A673 (cell line): ENCODE measurements around the gene TNFSF8. TPM values are rescaled to one million over a fixed set of nuclear protein-coding genes. Genes with fewer than 3 reads are reported as not detected.

ENCODE experiments used
- BruUV-seq: library from RNA; stranded (reverse); fragments of 400-500 nt; replicated peaks from 2 replicates; lab custom pipeline; 2021; lab: Mats Ljungman, UMichigan
- CTCF ChIA-PET: fragments of 300-600 bp; sonication (Branson Sonifier 250); formaldehyde crosslinking; loops from one replicate; lab custom pipeline; 2022; ENCODE audit warnings: antibody characterized with exemption; lab: Charles Lee
- POLR2A ChIA-PET: fragments of 300-600 bp; sonication (Branson Sonifier 250); formaldehyde crosslinking; loops from one replicate; lab custom pipeline; 2022; ENCODE audit warnings: antibody characterized with exemption; ENCODE audit not compliant: low non-redundant PET; lab: Charles Lee
- DNase-seq: peaks from one replicate; pipeline ENCODE4 v3.0.0-alpha.2; 2015; ENCODE audit warnings: low spot score
- H3K27ac ChIP-seq: fragments of 200-600 bp; sonication (generic); 2 replicates; pipeline ENCODE4 v1.5.1; 2016; ENCODE audit warnings: mixed run types, low read depth, mild to moderate bottlenecking, mixed read lengths, antibody characterized with exemption, low read length; ENCODE audit not compliant: poor library complexity, severe bottlenecking
- H3K27me3 ChIP-seq: fragments of 200-600 bp; sonication (generic); replicated peaks from 2 replicates; pipeline ENCODE4 v1.6.1; 2017; ENCODE audit warnings: mixed run types, low read depth, mild to moderate bottlenecking, mixed read lengths, antibody characterized with exemption, low read length; ENCODE audit not compliant: insufficient read depth, poor library complexity
- H3K36me3 ChIP-seq: fragments of 200-600 bp; sonication (generic); 2 replicates; pipeline ENCODE4 v1.6.1; 2016; ENCODE audit warnings: mixed run types, mild to moderate bottlenecking, mixed read lengths, antibody characterized with exemption, low read length; ENCODE audit not compliant: insufficient read depth, poor library complexity, severe bottlenecking
- H3K4me1 ChIP-seq: fragments of 200-600 bp; sonication (generic); 2 replicates; pipeline ENCODE4 v1.6.1; 2017; ENCODE audit warnings: mixed run types, mild to moderate bottlenecking, mixed read lengths, antibody characterized with exemption, low read length; ENCODE audit not compliant: insufficient read depth, poor library complexity, severe bottlenecking
- H3K4me3 ChIP-seq: fragments of 200-600 bp; sonication (generic); 2 replicates; pipeline ENCODE4 v1.5.1; 2016; ENCODE audit warnings: low read depth, mixed run types, mild to moderate bottlenecking, mixed read lengths, low read length; ENCODE audit not compliant: poor library complexity, severe bottlenecking
- H3K9me3 ChIP-seq: fragments of 200-600 bp; sonication (generic); 2 replicates; pipeline ENCODE4 v1.6.1; 2016; ENCODE audit warnings: mixed run types, low read depth, mild to moderate bottlenecking, mixed read lengths, antibody characterized with exemption, low read length; ENCODE audit not compliant: poor library complexity, severe bottlenecking
- CTCF ChIP-seq: fragments of 300-800, 200-600 bp; sonication (generic); conservative IDR thresholded peaks from 2 replicates; pipeline ENCODE4 v1.5.1; 2017; ENCODE audit warnings: low read depth, mild to moderate bottlenecking, antibody characterized with exemption, low read length, moderate library complexity, mixed read lengths
- EZH2 ChIP-seq: fragments of 200-600 bp; sonication (generic); IDR thresholded peaks from 2 replicates; pipeline ENCODE4 v1.6.1; 2017; ENCODE audit warnings: borderline replicate concordance, low read depth, mild to moderate bottlenecking, mixed read lengths, antibody characterized with exemption, low read length; ENCODE audit not compliant: poor library complexity, severe bottlenecking
- intact Hi-C: fragments of 100-400 bp; cut with micrococcal nuclease; formaldehyde crosslinking; loops from one replicate; pipeline ENCODE4 v1.10.0; 2022; ENCODE audit not compliant: unreplicated experiment
- total RNA-seq: library from RNA; stranded (reverse); gene quantifications from 2 replicates; pipeline ENCODE4 v1.2.3, GENCODE V29; 2021

Gene TNFSF8
- total RNA-seq, 1 experiment from 2014 or later, result not detected

- H3K36me3 ChIP-seq, result no peaks in the 10 kb centered on the region
- POLR2A ChIA-PET, result no interaction called here
- no peaks in the 10 kb centered on the region for H3K27me3 ChIP-seq
- no peak overlapping the region for H3K27ac ChIP-seq
- no peak overlapping the region for H3K4me3 ChIP-seq
- TF ChIP-seq CTCF (no peak), EZH2 (no peak)
- H3K9me3 ChIP-seq, result no peaks in the 10 kb centered on the region
- no TSS peak for BruUV-seq
- DNase-seq, result no peak
- CTCF ChIA-PET, result no interaction called here
- intact Hi-C loops, result no loop called here
- H3K4me1 ChIP-seq, result no peaks in the 10 kb centered on the region
Measured at GRCh38 chr9:114888607-114889006, 41.8 kb downstream of the TNFSF8 start.

GRCh38 chr9:114887963-114888362 is 42.4 kb downstream of the TNFSF8 start:
- POLR2A ChIA-PET, result no interaction called here
- no peaks in the 10 kb centered on the region for H3K36me3 ChIP-seq
- TF ChIP-seq EZH2, result no peak
- TF ChIP-seq CTCF, result no peak

GRCh38 chr9:114884787-114885452 is 45.5 kb downstream of the TNFSF8 start:
- POLR2A ChIA-PET, result interaction anchor here (0.5 kb wide), 1 partner anchor 9 kb away, joined by 3 read pairs; no protein-coding TSS in a partner anchor
- BruUV-seq, result no TSS peak

More at GRCh38 chr9:114887963-114888362, 42.4 kb downstream of the TNFSF8 start:
- Histone ChIP-seq H3K27me3 (no peaks in the 10 kb centered on the region), H3K9me3 (no peaks in the 10 kb centered on the region), H3K4me3 (no peak overlapping the region), H3K4me1 (no peaks in the 10 kb centered on the region), H3K27ac (no peak overlapping the region)
- intact Hi-C loops, result no loop called here
- BruUV-seq, result no TSS peak
- CTCF ChIA-PET, result no interaction called here
- DNase-seq, result no peak

More at GRCh38 chr9:114884787-114885452, 45.5 kb downstream of the TNFSF8 start:
- no peak for TF ChIP-seq EZH2
- TF ChIP-seq CTCF, result no peak
- H3K27me3 ChIP-seq, result no peaks in the 10 kb centered on the region
- H3K4me3 ChIP-seq, result no peak overlapping the region
- intact Hi-C loops, result no loop called here
- no peaks in the 10 kb centered on the region for H3K36me3 ChIP-seq
- H3K27ac ChIP-seq, result no peak overlapping the region
- DNase-seq, result no peak
- CTCF ChIA-PET, result no interaction called here
- H3K9me3 ChIP-seq, result no peaks in the 10 kb centered on the region
- H3K4me1 ChIP-seq, result no peaks in the 10 kb centered on the region
